Fibroblast of pulmonary artery (primary cell): Measurements from ENCODE around the gene CPEB1.

Source experiments
- DNase-seq: peaks from one replicate; pipeline ENCODE4 v3.0.0-alpha.2; 2010; ENCODE audit warnings: low read depth
- H3K4me3 ChIP-seq: replicated peaks from 2 replicates; pipeline ENCODE4 v1.5.1; 2011; ENCODE audit warnings: low read depth, mild to moderate bottlenecking, control low read depth, low read length, moderate library complexity
- TF ChIP-seq, protein P1 (sequence below): IDR thresholded peaks from 2 replicates; pipeline ENCODE4 v1.5.1; 2011; ENCODE audit warnings: mild to moderate bottlenecking, control low read depth, low read length, inconsistent platforms; ENCODE audit errors: missing control alignments

The CPEB1 gene

DNA sequence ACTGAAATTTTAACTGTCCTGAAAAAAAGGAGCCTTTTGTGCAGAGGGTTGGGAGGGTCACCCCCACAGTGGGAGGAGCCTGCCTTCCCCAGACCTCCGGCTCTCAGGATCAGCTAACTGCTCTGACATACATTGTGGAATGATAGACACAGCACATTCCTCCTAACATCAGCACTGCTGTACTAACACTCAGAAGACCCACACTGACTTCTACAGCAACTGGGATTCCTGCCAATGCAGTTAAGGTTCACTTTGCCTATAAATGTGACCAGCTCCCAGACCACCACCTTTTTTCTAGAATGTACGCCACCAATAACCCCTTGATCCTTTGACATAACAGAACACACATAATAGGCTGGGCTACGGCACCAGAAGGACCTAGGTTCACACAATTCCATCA, 3.2 kb downstream of the CPEB1 start:
- TF ChIP-seq, protein P1, sequence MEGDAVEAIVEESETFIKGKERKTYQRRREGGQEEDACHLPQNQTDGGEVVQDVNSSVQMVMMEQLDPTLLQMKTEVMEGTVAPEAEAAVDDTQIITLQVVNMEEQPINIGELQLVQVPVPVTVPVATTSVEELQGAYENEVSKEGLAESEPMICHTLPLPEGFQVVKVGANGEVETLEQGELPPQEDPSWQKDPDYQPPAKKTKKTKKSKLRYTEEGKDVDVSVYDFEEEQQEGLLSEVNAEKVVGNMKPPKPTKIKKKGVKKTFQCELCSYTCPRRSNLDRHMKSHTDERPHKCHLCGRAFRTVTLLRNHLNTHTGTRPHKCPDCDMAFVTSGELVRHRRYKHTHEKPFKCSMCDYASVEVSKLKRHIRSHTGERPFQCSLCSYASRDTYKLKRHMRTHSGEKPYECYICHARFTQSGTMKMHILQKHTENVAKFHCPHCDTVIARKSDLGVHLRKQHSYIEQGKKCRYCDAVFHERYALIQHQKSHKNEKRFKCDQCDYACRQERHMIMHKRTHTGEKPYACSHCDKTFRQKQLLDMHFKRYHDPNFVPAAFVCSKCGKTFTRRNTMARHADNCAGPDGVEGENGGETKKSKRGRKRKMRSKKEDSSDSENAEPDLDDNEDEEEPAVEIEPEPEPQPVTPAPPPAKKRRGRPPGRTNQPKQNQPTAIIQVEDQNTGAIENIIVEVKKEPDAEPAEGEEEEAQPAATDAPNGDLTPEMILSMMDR, result no peak
- no peak for DNase-seq
- H3K4me3 ChIP-seq, result no peak overlapping the region

DNA sequence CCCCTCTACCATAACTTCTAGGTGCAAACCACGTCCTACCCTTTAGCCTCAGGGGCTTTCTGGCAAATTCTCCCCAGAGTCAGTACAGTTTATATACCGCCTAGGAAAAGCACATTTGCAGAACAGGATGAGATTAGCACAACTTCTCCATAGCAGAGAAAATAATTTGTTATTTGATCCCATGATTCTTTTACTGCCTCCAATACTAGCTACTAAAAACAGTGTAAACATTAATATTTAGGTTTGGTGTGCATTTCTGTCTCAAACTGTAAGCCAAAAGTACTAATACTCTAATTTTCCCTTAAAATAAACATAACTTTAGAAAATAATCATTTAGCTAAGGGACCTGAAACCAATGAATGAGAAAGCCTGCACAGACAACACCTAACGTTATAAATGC, 4.5 kb downstream of the CPEB1 start:
- TF ChIP-seq, protein P1, result no peak
- no peak for DNase-seq

DNA sequence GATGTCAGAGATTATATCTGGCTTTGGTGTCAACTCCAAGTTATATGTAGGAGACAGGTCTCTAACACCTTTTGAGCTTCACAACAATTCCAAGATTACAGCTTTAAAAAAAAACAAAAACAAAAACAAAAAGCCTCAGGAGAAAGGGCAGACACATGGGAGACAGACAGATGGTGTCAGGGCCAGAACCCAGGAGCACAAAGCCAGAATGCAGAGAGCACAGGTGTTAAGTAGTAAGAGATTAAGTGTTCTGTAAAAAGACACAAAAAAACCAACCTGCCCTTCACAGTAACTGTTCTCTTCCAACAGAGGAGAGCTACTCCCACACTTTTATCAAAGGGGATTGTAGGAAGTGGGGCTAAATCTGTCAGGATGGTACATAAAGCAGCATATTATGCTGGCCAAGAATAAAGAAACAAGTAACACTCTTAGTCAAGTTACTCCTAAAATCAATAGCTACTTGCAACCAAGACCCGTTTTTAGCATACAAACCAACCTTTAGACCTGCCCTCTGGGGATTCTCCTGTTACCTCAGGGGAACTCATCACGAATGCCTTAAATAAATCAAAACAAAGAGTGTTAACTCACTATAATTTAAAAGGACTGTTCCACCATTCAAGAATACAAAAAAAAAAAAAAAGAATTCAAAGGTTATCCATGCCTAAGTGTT, 5.9 kb downstream of the CPEB1 start:
- no peak overlapping the region for H3K4me3 ChIP-seq
- DNase-seq, result no peak
- TF ChIP-seq, protein P1, result no peak

More for the DNA sequence above, 4.5 kb downstream of the CPEB1 start:
- H3K4me3 ChIP-seq, result no peak overlapping the region

DNA sequence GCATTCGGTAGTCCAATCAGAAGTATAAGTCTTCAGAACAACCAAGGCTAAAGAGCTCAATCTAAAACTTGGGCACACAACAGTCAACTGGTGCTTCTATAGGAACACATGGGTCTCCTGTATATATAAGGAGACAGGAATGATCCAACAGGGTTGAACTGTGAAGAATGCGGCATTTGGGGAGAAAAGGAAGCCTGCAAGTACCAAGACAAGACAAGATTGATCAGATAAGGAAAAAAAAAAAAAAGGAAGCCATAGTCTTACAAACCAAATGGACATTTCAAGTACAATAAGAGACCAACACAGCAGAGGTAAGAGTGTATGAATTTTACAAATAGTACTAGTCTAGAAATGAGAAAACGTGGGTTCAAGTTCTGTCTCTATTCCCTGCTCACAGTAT, 6.5 kb downstream of the CPEB1 start:
- no peak for DNase-seq
- no peak overlapping the region for H3K4me3 ChIP-seq
- TF ChIP-seq, protein P1, result no peak

DNA sequence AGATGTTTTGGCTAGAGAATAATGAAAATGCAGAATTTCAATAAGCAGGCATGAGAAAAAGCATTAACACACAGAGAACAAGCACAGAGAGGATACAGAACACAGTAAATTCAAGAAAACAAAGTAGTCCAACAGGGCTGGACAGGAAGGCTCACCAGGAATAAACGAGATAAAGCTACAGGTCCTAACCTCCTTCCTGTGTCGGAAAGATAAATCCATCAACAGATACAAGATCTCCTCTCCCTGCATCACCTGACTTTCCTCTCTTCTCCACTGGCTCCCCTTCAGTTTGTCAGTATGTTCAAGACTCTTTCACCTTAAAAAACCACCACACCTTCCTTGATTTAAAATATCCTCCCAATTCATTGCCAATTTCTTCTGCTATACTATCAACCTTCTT, 11.4 kb downstream of the CPEB1 start:
- no peak for DNase-seq
- no peak overlapping the region for H3K4me3 ChIP-seq

DNA sequence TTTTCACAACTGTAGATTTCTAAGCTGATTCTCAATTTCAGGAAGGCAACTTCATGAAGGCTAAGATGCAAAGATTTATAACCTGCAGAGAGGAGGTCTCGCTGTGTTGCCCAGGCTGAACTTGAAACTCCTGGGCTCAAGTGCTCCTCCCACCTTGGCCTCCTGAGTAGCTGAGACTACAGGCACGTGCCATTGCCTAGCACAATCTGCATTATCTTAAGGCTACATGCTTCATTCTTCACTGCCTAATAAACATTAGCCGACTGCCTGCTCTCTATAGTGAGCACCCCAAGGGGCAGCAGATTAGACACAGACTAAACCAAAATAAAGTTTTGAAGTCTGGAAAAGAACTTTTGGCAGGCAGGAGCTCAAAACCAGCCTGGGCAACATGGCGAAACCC, 17.1 kb downstream of the CPEB1 start:
- DNase-seq, result no peak
- H3K4me3 ChIP-seq, result no peak overlapping the region
- TF ChIP-seq, protein P1, result no peak

More for the DNA sequence above, 11.4 kb downstream of the CPEB1 start:
- TF ChIP-seq, protein P1, result no peak

DNA sequence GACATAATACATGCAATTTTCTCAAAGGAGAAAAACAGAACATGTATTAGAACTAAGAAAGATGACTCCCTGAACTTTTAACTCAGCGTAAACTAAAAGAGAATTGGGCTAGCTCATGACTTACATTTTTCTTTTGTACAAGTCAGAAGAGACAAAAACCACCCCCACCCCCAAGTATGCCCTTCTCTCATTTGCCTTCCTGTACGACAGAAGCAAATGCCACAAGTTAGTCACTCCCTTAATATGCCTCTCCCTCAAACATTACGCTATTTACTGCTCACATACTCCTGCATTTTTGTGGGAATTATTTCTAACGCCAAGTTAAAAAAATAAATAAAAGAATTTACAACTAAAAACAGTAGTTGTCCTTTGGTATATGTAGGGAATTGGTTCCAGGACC, 22.0 kb downstream of the CPEB1 start:
- no peak overlapping the region for H3K4me3 ChIP-seq
- DNase-seq, result no peak
- TF ChIP-seq, protein P1, result no peak
